K562 (cell line): Measurements from ENCODE around the gene EPHA4. TPM values are rescaled to one million over a fixed set of nuclear protein-coding genes. Genes with fewer than 3 reads are reported as not detected.

Experiments used
- ATAC-seq: fragments of 200-7000 bp; cut with Tn5 transposase; 3 replicates; pipeline ENCODE4 v1.9.1; 2020; ENCODE audit warnings: moderate library complexity
- BruUV-seq: library from RNA; stranded (reverse); fragments of 400-500 nt; replicated peaks from 2 replicates; lab custom pipeline; 2021; lab: Mats Ljungman, UMichigan
- CTCF ChIA-PET: fragments of 300-600 bp; formaldehyde crosslinking; extraction: SDS; loops from one replicate; lab custom pipeline; 2021; ENCODE audit warnings: low intra/inter-chr PET ratio; lab: Yijun Ruan, JAX
- POLR2A ChIA-PET: fragments of 300-600, 350-650 bp; sonication (Branson Sonifier 250); formaldehyde crosslinking; extraction: SDS; loops from one replicate; lab custom pipeline; 2021; ENCODE audit warnings: antibody characterized with exemption, inconsistent platforms; lab: Yijun Ruan, JAX
- DNase-seq, 4 experiments: peaks; one replicate each; pipeline versions ENCODE4 v3.0.0 to v3.0.0-alpha.2; 2011 to 2018; ENCODE audit warnings: low spot score in 3 of 4, mixed read lengths in 3 of 4; ENCODE audit errors: extremely low read depth in 1 of 4
- FAIRE-seq: peaks from 2 replicates; lab custom pipeline; 2011; peaks lifted over from hg19 to GRCh38; lab: Jason Lieb, UNC
- H2AFZ ChIP-seq: 2 replicates; pipeline ENCODE4 v1.6.0; 2011; ENCODE audit warnings: low read depth, low read length, control low read depth, inconsistent platforms
- H3K27ac ChIP-seq: fragments of 200-600 bp; 3 replicates; pipeline ENCODE4 v1.8.0; 2011; ENCODE audit warnings: low read depth, mild to moderate bottlenecking, control low read depth, inconsistent platforms, low read length, moderate library complexity, mixed read lengths; ENCODE audit errors: extremely low read depth
- H3K27me3 ChIP-seq, 2 experiments: fragments of 300-600 bp in 1 of 2; 2 replicates in 1 of 2; 3 replicates in 1 of 2; pipeline versions ENCODE4 v1.6.0 to v1.8.0; 2011; ENCODE audit warnings: inconsistent platforms in 2 of 2, low read length in 2 of 2, mild to moderate bottlenecking in 1 of 2, mixed read lengths in 1 of 2, moderate library complexity in 1 of 2; ENCODE audit not compliant: control insufficient read depth in 2 of 2, insufficient read depth in 2 of 2
- H3K36me3 ChIP-seq: fragments of 300-600 bp; 3 replicates; pipeline ENCODE4 v1.8.0; 2011; ENCODE audit warnings: mild to moderate bottlenecking, low read length, inconsistent platforms; ENCODE audit not compliant: control insufficient read depth, insufficient read depth
- H3K4me1 ChIP-seq, 2 experiments: fragments of 200-600 bp in 1 of 2; replicated peaks in 1 of 2; 2 replicates in 1 of 2; 3 replicates in 1 of 2; pipeline versions ENCODE4 v1.5.1 to v1.8.0; 2011; ENCODE audit warnings: inconsistent platforms in 2 of 2, low read length in 2 of 2, mild to moderate bottlenecking in 1 of 2, mixed read lengths in 1 of 2, moderate library complexity in 1 of 2; ENCODE audit not compliant: control insufficient read depth in 2 of 2, insufficient read depth in 2 of 2
- H3K4me2 ChIP-seq: 2 replicates; pipeline ENCODE4 v1.6.1; 2011; ENCODE audit warnings: low read length, control low read depth, inconsistent platforms, mixed read lengths; ENCODE audit not compliant: insufficient read depth
- H3K4me3 ChIP-seq: fragments of 200-600 bp; sonication (generic), shearing (Covaris generic); 2 replicates; pipeline ENCODE4 v1.5.1; 2016; ENCODE audit warnings: control low read depth, inconsistent platforms
- H3K79me2 ChIP-seq: fragments of 200-600 bp; 3 replicates; pipeline ENCODE4 v1.8.0; 2011; ENCODE audit warnings: low read length, inconsistent platforms; ENCODE audit not compliant: control insufficient read depth, insufficient read depth
- H3K9ac ChIP-seq, 2 experiments: 2 replicates each; pipeline versions ENCODE4 v1.6.0 to v1.6.1; 2011; ENCODE audit warnings: low read depth in 2 of 2, low read length in 2 of 2, control low read depth in 1 of 2, inconsistent platforms in 1 of 2, mild to moderate bottlenecking in 1 of 2, mixed read lengths in 1 of 2; ENCODE audit not compliant: insufficient read depth in 1 of 2
- H3K9me1 ChIP-seq: one replicate; pipeline ENCODE4 v1.6.0; 2011; ENCODE audit warnings: inconsistent platforms, mild to moderate bottlenecking, low read length, moderate library complexity; ENCODE audit not compliant: control insufficient read depth, insufficient read depth
- H3K9me3 ChIP-seq: replicated peaks from 2 replicates; pipeline ENCODE4 v1.5.1; 2011; ENCODE audit warnings: low read depth, low read length, inconsistent platforms; ENCODE audit not compliant: control insufficient read depth, insufficient read depth
- H4K20me1 ChIP-seq: replicated peaks from 2 replicates; pipeline ENCODE4 v1.6.1; 2011; ENCODE audit warnings: low read length, inconsistent platforms, mixed read lengths; ENCODE audit not compliant: control insufficient read depth, insufficient read depth
- AFF1 ChIP-seq, 2 experiments: fragments of 450-650 bp; IDR thresholded peaks; 2 replicates each; pipeline ENCODE4 v1.6.1; 2018; ENCODE audit warnings: mild to moderate bottlenecking in 2 of 2, low read depth in 1 of 2; ENCODE audit not compliant: partially characterized antibody in 2 of 2
- BMI1 ChIP-seq: fragments of 150-350 bp; IDR thresholded peaks from 2 replicates; pipeline ENCODE4 v1.6.1; 2014; ENCODE audit warnings: low read length
- C11orf30 ChIP-seq: fragments of 450-650 bp; IDR thresholded peaks from 2 replicates; pipeline ENCODE4 v1.6.1; 2016; ENCODE audit warnings: low read depth, mild to moderate bottlenecking
- EZH2 ChIP-seq: IDR thresholded peaks from 2 replicates; pipeline ENCODE4 v1.6.1; 2012; ENCODE audit warnings: low read depth, mild to moderate bottlenecking, inconsistent platforms, low read length, borderline replicate concordance
- FOXP1 ChIP-seq: sonication (generic); formaldehyde crosslinking; IDR thresholded peaks from 2 replicates; pipeline ENCODE4 v1.8.0; 2022; ENCODE audit warnings: mild to moderate bottlenecking, missing genetic modification reagents
- HCFC1 ChIP-seq: IDR thresholded peaks from 2 replicates; pipeline ENCODE4 v1.6.1; 2012; ENCODE audit warnings: low read depth, low read length, improper control_type of control experiment
- MAFF ChIP-seq: IDR thresholded peaks from 2 replicates; pipeline ENCODE4 v1.6.1; 2012; ENCODE audit warnings: low read length, improper control_type of control experiment
- MAFG ChIP-seq: fragments of 450-650 bp; conservative IDR thresholded peaks from 2 replicates; pipeline ENCODE4 v1.6.1; 2016; ENCODE audit warnings: missing genetic modification characterization, missing compliant biosample characterization
- MAFK ChIP-seq: IDR thresholded peaks from 2 replicates; pipeline ENCODE4 v1.6.1; 2011; ENCODE audit warnings: low read length, improper control_type of control experiment
- MCM3 ChIP-seq: fragments of 450-650 bp; IDR thresholded peaks from 2 replicates; pipeline ENCODE4 v1.6.1; 2016
- MIER1 ChIP-seq: fragments of 450-650 bp; IDR thresholded peaks from 2 replicates; pipeline ENCODE4 v1.6.1; 2016; ENCODE audit warnings: antibody characterized with exemption, mild to moderate bottlenecking, low read depth
- RFX5 ChIP-seq: IDR thresholded peaks from 2 replicates; pipeline ENCODE4 v1.6.1; 2011; ENCODE audit warnings: low read depth, mild to moderate bottlenecking, improper control_type of control experiment, low read length
- ZBTB33 ChIP-seq: sonication (generic); formaldehyde crosslinking; IDR thresholded peaks from 2 replicates; pipeline ENCODE4 v1.8.1; 2023; ENCODE audit warnings: mild to moderate bottlenecking, missing genetic modification reagents
- ZC3H11A ChIP-seq: IDR thresholded peaks from 2 replicates; pipeline ENCODE4 v1.6.1; 2012; ENCODE audit warnings: low read depth, low read length, improper control_type of control experiment
- ZNF316 ChIP-seq: fragments of 450-650 bp; IDR thresholded peaks from 2 replicates; pipeline ENCODE4 v1.6.1; 2016
- ZNF431 ChIP-seq: sonication (generic); formaldehyde crosslinking; IDR thresholded peaks from 2 replicates; pipeline ENCODE4 v1.8.0; 2022; ENCODE audit warnings: mild to moderate bottlenecking, missing genetic modification reagents
- WGBS: fragments of 100-300 bp; shearing (Covaris generic); methylation state at CpG from one replicate; pipeline ENCODE4 v1.1.6; 2016; ENCODE audit warnings: low coverage, mixed read lengths; ENCODE audit not compliant: insufficient coverage; ENCODE audit errors: missing lambda C conversion rate; 5-methylcytosine and 5-hydroxymethylcytosine counted together
- in situ Hi-C: fragments of 300-500 bp; cut with MboI; formaldehyde crosslinking; loops from 4 replicates; pipeline ENCODE4 v1.15.0; 2018; ENCODE audit warnings: inconsistent platforms, mixed read lengths
- intact Hi-C: fragments of 100-400 bp; cut with micrococcal nuclease; formaldehyde crosslinking; loops from 2 replicates; pipeline ENCODE4 v1.14.2; 2022
- polyA plus RNA-seq, 8 experiments: library from polyadenylated mRNA; depleted of rRNA in 4 of 8; stranded (reverse) in 5 of 8; unstranded in 3 of 8; fragments of >200 nt; fragmentation: Nextera tagmentation in 2 of 8; fragmentation: Illumina TruSeq in 1 of 8; extraction: Ambion mirVana in 2 of 8; extraction: Trizol in 1 of 8; gene quantifications; 2 replicates each; pipeline versions ENCODE4 v1.2.1 to v1.2.3, GENCODE V29; 2011 to 2014; ENCODE audit warnings: inconsistent platforms in 1 of 8, missing spikeins in 1 of 8
- total RNA-seq, 7 experiments: library from RNA; depleted of rRNA in 6 of 7; stranded (reverse); fragments of >200 nt in 6 of 7; fragmentation: Illumina TruSeq in 2 of 7; extraction: Trizol in 2 of 7; gene quantifications; 2 replicates each; pipeline versions ENCODE4 v1.2.1 to v1.2.3, GENCODE V29; 2011 to 2021; ENCODE audit warnings: low replicate concordance in 1 of 7

The EPHA4 gene
- total and polyA plus RNA-seq, 9 of the 15 experiments (the other 6 are each of a cell fraction or from before 2014, with no cell fraction given), result 0.07 to 0.09 (median 0.07) TPM; not detected in 6

GRCh38 chr2:221460136-221460535 is 112.0 kb downstream of the EPHA4 start:
- H3K27ac ChIP-seq, result no peak overlapping the region
- H3K36me3 ChIP-seq, result no peaks in the 10 kb centered on the region
- in situ Hi-C loops, result no loop called here
- TF ChIP-seq ZC3H11A, result no peak
- no peak for TF ChIP-seq ZBTB33 (CRISPR knock-in tag)
- TF ChIP-seq ZNF316, result peak; percentile 76
- TF ChIP-seq EZH2, result no peak
- no peak for TF ChIP-seq FOXP1 (CRISPR knock-in tag)
- no peak for TF ChIP-seq RFX5
- peak; percentile 48; the same call in 1 of the 2 replicates for TF ChIP-seq C11orf30
- TF ChIP-seq MIER1, result no peak
- TF ChIP-seq AFF1 (IDR thresholded peaks at IDR 0.05; ENCODE audit: low read depth in 1 of 2, partially characterized antibody in 2 of 2), result no peak
- TF ChIP-seq MCM3, result no peak
- TF ChIP-seq BMI1, result no peak
- TF ChIP-seq MAFF, result peak; percentile 80
- peak; percentile 86 for TF ChIP-seq MAFK
- no peak for TF ChIP-seq ZNF431
- no peak for TF ChIP-seq HCFC1
- TF ChIP-seq MAFG (tag), result peak; percentile 66
- POLR2A ChIA-PET, result no interaction called here
- intact Hi-C loops, result no loop called here
- no peak overlapping the region for H3K4me2 ChIP-seq
- no peaks in the 10 kb centered on the region for H3K9me1 ChIP-seq
- WGBS, result 0% methylated on average over 2 of the region's 2 CpGs
- FAIRE-seq (no peak), DNase-seq (no peak), ATAC-seq (no peak)
- H3K79me2 ChIP-seq, result no peaks in the 10 kb centered on the region
- no peaks in the 10 kb centered on the region for H3K9me3 ChIP-seq
- H3K27me3 ChIP-seq, result no peaks in the 10 kb centered on the region
- CTCF ChIA-PET, result no interaction called here
- H3K4me3 ChIP-seq, result no peak overlapping the region
- H2AFZ ChIP-seq, result no peak overlapping the region
- no peaks in the 10 kb centered on the region for H3K4me1 ChIP-seq
- no TSS peak for BruUV-seq
- H3K9ac ChIP-seq, result no peak overlapping the region
- no peaks in the 10 kb centered on the region for H4K20me1 ChIP-seq
